ENCODE data around the gene KIF20A.
"Not testable (repeated sequence)": the region's sequence is repeated elsewhere in the genome, so short reads cannot be mapped to it uniquely, and the experiment has no call there.

Gene KIF20A

DNA sequence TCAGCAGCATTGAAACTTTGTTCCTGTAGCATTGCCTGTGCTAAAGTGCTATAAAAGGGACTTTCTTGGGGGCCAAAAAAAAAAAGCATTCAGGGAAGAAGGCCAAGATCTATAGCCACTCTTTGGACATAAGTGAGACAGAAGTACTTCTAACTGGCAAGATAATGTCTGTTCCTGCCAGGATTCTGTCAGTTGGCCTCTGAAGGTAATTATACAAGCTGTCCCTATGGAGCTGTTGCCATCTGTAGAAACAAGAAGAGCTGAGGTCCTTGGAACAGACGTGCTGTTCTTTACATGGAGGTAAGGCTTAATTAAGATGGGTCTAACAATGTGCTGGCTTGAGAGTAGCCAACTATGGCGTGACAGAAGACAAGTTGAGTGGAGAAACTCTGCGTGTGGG, 9.7 kb downstream of the KIF20A start:
- no peak for DNase-seq

DNA sequence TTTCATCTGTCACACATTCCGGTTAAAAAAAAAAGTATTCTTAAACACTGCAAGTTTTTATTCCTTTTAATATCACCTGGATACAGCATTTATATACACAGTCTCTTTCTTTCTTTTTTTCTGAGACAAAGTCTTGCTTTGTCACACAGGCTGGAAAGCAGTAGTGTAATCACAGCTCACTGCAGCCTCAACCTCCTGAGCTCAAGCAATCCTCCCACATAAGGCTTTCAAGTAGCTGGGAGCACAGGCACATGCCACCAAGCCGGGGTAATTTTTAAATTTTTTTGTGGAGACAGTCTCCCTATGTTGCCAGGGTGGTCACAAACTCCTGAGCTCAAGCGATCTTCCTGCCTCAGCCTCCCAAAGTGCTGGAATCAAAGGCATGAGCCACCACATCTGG, 13.9 kb downstream of the KIF20A start:
- no peak for DNase-seq

DNA sequence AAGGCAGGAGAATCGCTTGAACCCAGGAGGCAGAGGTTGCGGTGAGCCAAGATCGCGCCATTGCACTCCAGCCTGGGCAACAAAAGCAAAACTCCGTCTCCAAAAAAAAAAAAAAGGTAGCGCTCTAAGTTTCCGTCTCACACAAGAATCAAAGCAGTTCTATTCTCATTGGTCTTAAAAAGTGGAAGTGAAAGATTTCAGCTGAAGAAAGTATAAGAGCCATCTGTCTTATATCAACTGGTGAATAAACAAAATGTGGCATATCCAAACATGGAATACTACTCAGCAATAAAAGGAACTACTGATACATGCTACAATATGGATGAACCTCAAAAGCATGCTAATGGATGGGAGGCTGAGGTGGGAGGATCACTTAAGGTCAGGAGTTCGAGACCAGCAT, 14.9 kb downstream of the KIF20A start:
- DNase-seq: not testable (repeated sequence)

DNA sequence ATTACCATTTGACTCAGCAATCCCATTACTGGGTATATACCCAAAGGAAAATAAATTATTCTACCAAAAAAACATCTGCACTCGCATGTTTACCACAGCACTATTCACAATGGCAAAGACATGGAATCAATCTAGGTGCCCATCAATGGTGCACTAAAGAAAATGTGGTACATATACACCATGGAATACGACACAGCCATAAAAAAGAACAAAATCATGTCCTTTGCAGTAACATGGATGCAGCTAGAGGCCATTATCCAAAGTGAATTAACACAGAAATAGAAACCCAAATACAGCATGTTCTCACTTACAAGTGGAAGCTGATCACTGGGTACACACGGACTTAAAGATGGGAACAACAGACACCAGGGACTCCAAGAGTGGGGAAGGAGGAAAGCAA, 32.1 kb downstream of the KIF20A start:
- no peak for DNase-seq

DNA sequence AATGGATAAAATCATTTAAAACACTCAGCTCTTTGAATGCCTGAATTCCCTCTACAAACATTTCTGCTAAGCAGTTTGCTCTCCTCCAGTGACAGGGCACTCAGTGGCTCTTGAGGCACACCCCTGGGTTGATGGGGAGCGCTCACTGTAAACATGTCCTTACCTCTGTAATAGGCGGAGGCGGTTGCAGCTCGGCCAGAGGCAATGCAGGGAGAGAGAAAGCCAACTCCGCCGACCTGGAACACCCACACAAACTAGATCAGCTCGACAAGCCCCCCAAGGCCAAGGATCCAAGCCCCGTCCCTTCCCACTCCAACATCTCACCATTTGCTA, 33.9 kb downstream of the KIF20A start:
- DNase-seq: no peak

DNA sequence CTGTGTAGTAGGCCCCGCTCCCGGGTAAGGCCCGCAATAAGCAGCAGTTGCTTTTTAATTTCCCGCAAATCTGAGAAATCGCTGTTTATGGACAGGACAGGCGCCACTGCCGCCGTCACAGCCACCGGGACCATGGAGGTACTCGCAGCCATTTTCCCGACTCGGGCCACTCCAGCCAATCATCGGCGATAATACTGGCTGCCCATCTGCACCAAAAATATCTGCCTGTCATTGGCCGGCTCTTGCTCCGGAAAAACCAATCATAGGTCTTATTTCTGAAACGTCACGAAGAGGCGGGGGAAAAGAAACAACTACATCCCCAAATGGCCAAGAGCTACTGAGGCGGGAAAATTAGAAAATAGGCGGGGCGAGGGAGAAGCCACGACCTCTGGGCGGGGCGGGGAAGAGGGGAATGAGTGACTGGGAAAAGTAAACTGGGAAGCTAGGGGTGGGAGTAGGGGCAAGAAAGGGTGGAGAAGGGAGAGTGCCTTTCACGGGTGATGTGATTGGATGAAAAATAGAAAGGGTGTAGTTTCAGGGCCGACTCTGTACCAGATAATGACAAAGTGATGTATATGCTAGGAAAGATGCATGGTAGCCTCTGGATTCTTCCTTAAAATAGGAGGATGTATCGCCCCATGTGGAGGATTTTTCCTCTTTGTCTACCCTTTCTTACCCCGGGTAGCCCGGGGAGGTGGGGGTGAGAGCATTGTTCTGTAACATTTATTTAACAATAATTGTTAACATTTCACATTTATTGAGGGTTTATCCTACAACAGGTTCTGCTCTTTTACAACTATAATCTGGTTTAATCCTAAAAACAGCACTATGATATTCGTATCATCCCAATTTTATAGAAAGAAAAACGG, 34.5 kb downstream of the KIF20A start, which contains the start of gene CDC23:
TSS of gene CDC23 (minus strand) at position 163 of the 869 bp plus-strand sequence. CDS start at position 152, 11 bp downstream.
- DNase-seq: peak; percentile 99

DNA sequence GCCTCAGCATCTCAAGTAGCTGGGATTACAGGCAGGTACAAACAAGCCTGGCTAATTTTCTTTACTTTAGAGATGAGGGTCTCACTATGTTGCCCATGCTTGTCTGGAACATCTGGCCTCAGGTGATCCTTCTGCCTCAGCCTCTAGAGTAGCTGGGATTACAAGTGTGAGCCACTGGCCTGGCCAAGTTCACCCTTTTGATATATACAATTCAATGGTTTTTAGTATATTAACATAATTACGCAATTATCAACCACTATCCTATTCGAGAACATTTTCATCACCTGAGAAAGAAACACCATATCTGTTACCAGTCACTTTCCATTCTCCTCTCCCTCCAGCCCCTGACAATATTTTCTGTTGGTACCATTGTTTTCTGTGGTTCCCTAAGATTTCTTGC, 37.9 kb downstream of the KIF20A start:
- DNase-seq: no peak

DNA sequence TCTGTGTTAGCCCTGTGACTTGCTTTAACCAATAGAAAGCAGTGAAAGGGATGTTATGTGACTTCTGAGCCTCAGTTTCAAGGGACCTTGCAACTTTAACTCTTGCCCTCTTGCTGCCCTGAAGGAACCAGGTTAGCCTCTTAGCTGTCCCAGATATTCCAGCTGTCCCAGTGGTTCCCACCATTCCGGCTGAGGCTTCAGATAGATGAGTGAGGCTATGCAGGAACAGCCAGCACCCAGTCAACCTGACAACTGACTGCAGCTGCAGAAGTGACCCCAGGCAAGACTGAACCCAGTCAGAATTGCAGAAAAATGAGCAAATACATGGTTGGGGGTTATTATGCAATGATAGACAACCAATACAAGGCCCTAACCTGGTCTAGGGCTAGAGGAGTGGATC, 44.6 kb downstream of the KIF20A start:
- no peak for DNase-seq

DNA sequence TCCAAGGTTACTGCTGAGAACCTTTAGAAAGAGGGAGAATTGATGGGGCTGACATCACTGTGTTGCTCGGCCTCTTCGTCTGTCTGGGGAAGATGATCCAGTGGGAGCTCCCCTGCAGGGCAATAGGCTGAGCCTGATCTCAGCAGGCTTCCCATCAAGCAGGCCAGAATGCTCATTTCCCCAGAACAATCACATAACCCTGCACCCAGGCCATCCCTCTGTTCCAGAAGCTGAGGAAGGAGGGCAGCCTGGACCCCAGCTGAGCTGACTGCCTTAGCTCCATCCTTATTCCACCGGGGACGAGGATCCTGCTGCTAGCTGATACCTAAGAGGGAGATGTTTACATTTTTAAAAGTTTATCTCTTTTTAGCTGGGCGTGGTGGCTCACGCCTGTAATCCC, 45.8 kb downstream of the KIF20A start:
- DNase-seq: no peak

DNA sequence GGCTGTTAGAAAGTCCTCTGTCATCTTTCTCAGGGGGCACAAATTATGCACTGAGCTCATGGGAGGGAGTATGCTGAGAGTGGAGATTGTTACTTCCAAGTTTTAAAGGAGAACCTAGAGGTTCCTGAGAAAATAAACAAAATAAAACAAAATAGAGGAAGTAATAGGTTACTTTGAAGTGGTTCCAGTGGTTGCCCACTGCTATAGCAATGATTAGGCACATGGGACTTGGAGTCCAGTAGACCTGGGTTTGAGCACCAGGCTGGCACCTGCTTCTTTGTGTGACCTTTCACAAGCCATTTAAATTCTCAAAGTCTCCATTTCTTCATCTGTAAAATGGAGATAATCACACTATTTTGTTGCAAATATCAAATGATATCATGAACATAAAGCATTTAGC, 48.0 kb downstream of the KIF20A start:
- no peak for DNase-seq

DNA sequence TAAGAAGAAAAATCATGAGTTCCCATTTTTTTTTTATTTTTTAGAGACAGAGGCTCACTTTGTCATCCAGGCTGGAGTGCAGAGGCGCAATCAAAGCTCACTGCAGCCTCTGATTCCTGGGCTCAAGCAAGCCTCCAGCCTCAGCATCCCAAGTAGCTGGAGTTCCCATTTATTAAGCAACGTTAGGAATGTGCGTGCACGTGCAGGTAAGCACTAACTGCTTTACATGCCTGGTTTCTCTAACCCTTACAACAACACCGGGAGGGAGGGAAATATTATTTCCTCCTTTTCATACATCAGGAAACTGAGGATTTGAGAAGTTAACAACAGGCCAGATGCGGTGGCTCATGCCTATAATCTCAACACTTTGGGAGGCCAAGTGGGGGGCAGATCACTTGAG, 50.5 kb downstream of the KIF20A start:
- no peak for DNase-seq

DNA sequence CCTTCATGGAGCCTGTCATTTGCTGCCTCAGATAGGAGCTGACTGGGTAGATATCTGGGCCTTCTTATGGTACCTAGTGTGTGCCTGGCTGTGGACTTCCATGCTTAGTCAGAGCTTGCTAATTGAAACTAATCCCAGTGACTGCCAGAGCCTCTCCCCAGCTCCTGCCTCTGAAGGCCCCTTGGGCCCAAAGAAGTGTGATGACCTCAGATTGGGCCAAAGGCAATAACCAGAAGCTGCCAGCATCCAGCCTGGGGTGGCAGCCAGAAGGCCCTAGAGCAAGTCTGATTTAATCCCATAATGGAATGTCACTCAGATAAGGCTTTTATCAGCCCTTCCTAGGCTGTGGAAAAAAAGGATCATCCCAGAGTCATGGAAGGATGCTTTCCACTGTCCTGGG, 51.3 kb downstream of the KIF20A start:
- peak; percentile 47 for DNase-seq

DNA sequence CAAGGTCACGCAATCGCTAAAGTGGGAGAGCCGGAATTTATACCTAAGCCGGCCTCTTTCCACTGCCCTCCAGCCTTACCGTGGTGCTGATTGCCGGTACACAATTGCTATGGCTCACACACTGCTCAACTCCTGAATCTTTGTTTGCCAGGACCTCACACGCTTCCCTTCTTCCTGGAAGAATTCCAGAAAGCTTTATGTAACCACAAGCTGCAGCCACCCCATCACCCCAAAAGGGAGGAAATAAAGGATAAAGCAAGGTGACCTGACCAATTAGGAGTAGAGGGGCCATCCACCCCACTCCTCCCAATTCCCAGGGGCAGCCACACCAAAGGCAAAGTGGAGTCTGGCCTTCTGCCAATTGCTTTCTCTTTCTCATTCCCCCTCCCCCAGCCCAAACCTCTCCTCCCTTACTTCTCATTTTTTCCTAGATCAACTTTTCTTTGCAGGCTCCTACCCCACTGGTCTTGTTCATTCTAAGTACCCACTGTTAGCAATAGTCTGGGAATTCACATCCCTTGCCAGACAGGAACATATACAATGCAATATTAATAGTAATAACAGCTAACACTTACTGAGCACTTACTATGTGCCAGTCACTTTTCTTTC, 52.2 kb downstream of the KIF20A start:
- DNase-seq: peak; percentile 70

DNA sequence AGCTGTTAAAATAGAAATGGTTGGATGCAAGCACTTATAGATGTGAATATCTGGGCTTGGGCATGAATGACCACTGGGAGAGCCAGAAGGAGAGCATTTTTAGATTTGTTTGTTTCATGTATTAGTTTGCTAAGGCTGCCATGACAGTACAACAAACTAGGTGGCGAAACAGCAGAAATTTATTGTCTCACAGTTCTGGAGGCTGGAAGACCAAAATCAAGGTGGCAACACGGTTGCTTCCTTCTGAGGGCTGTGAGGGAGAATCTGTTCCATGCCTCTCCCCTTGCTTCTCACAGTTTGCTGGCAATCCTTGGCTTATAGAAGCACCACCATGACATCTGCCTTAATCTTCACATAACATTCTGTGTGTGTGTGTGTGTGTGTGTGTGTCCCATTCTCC, 54.4 kb downstream of the KIF20A start:
- no peak for DNase-seq

DNA sequence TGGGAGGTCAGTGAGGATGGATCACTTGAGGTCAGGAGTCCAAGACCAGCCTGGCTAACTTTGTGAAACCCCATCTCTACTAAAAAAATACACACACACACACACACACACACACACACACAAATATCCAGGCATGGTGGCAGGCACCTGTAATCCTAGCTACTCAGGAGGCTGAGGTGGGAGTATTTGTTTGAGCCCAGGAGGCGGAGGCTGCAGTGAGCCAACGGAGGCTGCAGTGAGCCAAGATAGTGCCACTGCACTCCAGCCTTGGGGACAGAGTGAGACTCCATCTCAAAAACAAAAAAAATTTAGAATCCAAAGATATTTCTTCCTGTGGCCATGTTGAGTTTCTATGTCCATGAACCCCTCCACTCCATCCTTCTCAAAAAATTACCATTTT, 55.7 kb downstream of the KIF20A start:
- DNase-seq: no peak

Measured in fibroblast of skin of right biceps (primary cell).